HCT116 (cell line): Measurements from ENCODE around the gene TMEM242. TPM values are rescaled to one million over a fixed set of nuclear protein-coding genes. Genes with fewer than 3 reads are reported as not detected.

Experiments
- ATAC-seq: fragments of 200-7000 bp; cut with Tn5 transposase; 2 replicates; pipeline ENCODE4 v1.9.1; 2020; ENCODE audit warnings: mild to moderate bottlenecking, moderate library complexity
- BruUV-seq: library from RNA; stranded (reverse); fragments of 400-500 nt; replicated peaks from 2 replicates; lab custom pipeline; 2021; lab: Mats Ljungman, UMichigan
- CTCF ChIA-PET: fragments of 300-600 bp; sonication (Branson Sonifier 250); formaldehyde crosslinking; loops from one replicate; lab custom pipeline; 2021; ENCODE audit warnings: antibody characterized with exemption; lab: Charles Lee
- POLR2A ChIA-PET: fragments of 300-600, 350-600 bp; sonication (Branson Sonifier 250); formaldehyde crosslinking; loops from one replicate; lab custom pipeline; 2021; ENCODE audit warnings: antibody characterized with exemption; lab: Charles Lee
- RAD21 ChIA-PET, 2 experiments: fragments of 300-600 bp; sonication (Branson Sonifier 250); formaldehyde crosslinking; loops; one replicate each; lab custom pipeline; 2023; ENCODE audit warnings: low total read pairs in 2 of 2; ENCODE audit not compliant: uncharacterized antibody in 2 of 2, unreplicated experiment in 2 of 2, low non-redundant PET in 1 of 2; lab: Charles Lee
- DNase-seq: peaks from one replicate; pipeline ENCODE4 v3.0.0-alpha.2; 2010; ENCODE audit warnings: low read depth, low spot score
- H2AFZ ChIP-seq: fragments of 200-600 bp; shearing (Covaris generic), sonication (generic); 2 replicates; pipeline ENCODE4 v1.6.1; 2017; ENCODE audit warnings: low read depth, mixed run types, mixed read lengths, antibody characterized with exemption, low read length; ENCODE audit not compliant: poor library complexity, severe bottlenecking
- H3K27ac ChIP-seq: 2 replicates; pipeline ENCODE4 v1.5.1; 2012; ENCODE audit warnings: low read depth, low read length
- H3K27me3 ChIP-seq: fragments of 200-600 bp; sonication (generic); 2 replicates; pipeline ENCODE4 v1.6.1; 2016; ENCODE audit warnings: mixed run types, low read length, mixed read lengths; ENCODE audit not compliant: insufficient read depth
- H3K36me3 ChIP-seq, 2 experiments: fragments of 200-500 bp in 1 of 2; fragments of 200-600 bp in 1 of 2; sonication (Bioruptor generic) in 1 of 2; sonication (generic) in 1 of 2; 2 replicates each; pipeline versions ENCODE4 v1.5.1 to v1.6.1; 2014 to 2016; ENCODE audit warnings: low read length in 2 of 2, inconsistent platforms in 1 of 2, mixed read lengths in 1 of 2, mixed run types in 1 of 2; ENCODE audit not compliant: insufficient read depth in 2 of 2, control insufficient read depth in 1 of 2
- H3K4me1 ChIP-seq, 2 experiments: fragments of 200-600 bp in 1 of 2; sonication (generic) in 1 of 2; 2 replicates each; pipeline versions ENCODE4 v1.5.1 to v1.6.1; 2012 to 2017; ENCODE audit warnings: low read length in 2 of 2, inconsistent platforms in 1 of 2, mild to moderate bottlenecking in 1 of 2, mixed read lengths in 1 of 2, mixed run types in 1 of 2, moderate library complexity in 1 of 2; ENCODE audit not compliant: insufficient read depth in 2 of 2, control insufficient read depth in 1 of 2
- H3K4me2 ChIP-seq: fragments of 200-600 bp; sonication (generic); 2 replicates; pipeline ENCODE4 v1.6.1; 2017; ENCODE audit warnings: mixed run types, low read length, mixed read lengths
- H3K4me3 ChIP-seq, 2 experiments: fragments of 200-600 bp in 1 of 2; sonication (generic) in 1 of 2; replicated peaks in 1 of 2; 2 replicates each; pipeline ENCODE4 v1.5.1; 2011 to 2016; ENCODE audit warnings: low read length in 2 of 2, control low read depth in 1 of 2, low read depth in 1 of 2, mild to moderate bottlenecking in 1 of 2, mixed read lengths in 1 of 2, mixed run types in 1 of 2
- H3K79me2 ChIP-seq: fragments of 200-600 bp; sonication (generic); 2 replicates; pipeline ENCODE4 v1.6.1; 2017; ENCODE audit warnings: mild to moderate bottlenecking, mixed run types, low read length, moderate library complexity, mixed read lengths; ENCODE audit not compliant: insufficient read depth
- H3K9ac ChIP-seq: fragments of 200-600 bp; sonication (generic); 2 replicates; pipeline ENCODE4 v1.6.1; 2016; ENCODE audit warnings: low read length, mixed read lengths
- H3K9me2 ChIP-seq: fragments of 200-600 bp; sonication (generic), shearing (Covaris generic); 2 replicates; pipeline ENCODE4 v1.6.1; 2017; ENCODE audit warnings: mixed run types, mild to moderate bottlenecking, moderate library complexity; ENCODE audit not compliant: insufficient read depth
- H3K9me3 ChIP-seq, 2 experiments: fragments of 200-500 bp in 1 of 2; fragments of 200-600 bp in 1 of 2; sonication (Bioruptor generic) in 1 of 2; sonication (generic) in 1 of 2; 2 replicates each; pipeline ENCODE4 v1.6.1; 2014 to 2017; ENCODE audit warnings: low read length in 2 of 2, mixed read lengths in 2 of 2, inconsistent platforms in 1 of 2, low read depth in 1 of 2, mild to moderate bottlenecking in 1 of 2, mixed run types in 1 of 2, moderate library complexity in 1 of 2; ENCODE audit not compliant: control insufficient read depth in 1 of 2, insufficient read depth in 1 of 2
- H4K20me1 ChIP-seq: fragments of 200-600 bp; sonication (generic), shearing (Covaris generic); 2 replicates; pipeline ENCODE4 v1.6.1; 2017; ENCODE audit warnings: mixed run types, mild to moderate bottlenecking, moderate library complexity; ENCODE audit not compliant: insufficient read depth
- ATF3 ChIP-seq: IDR thresholded peaks from 2 replicates; pipeline ENCODE4 v1.6.1; 2012
- CBX3 ChIP-seq: IDR thresholded peaks from 2 replicates; pipeline ENCODE4 v1.6.1; 2012; ENCODE audit warnings: low read depth
- CEBPB ChIP-seq: IDR thresholded peaks from 2 replicates; pipeline ENCODE4 v1.6.1; 2012; ENCODE audit warnings: low read depth
- ELF1 ChIP-seq: IDR thresholded peaks from 2 replicates; pipeline ENCODE4 v1.6.1; 2012; ENCODE audit warnings: low read depth, borderline replicate concordance
- EZH2phosphoT487 ChIP-seq: fragments of 200-600 bp; IDR thresholded peaks from 2 replicates; pipeline ENCODE4 v1.6.1; 2018; ENCODE audit warnings: antibody characterized with exemption, borderline replicate concordance
- JUND ChIP-seq: IDR thresholded peaks from 2 replicates; pipeline ENCODE4 v1.6.1; 2012
- POLR2AphosphoS5 ChIP-seq: IDR thresholded peaks from 2 replicates; pipeline ENCODE4 v1.6.1; 2011; ENCODE audit warnings: mild to moderate bottlenecking, low read depth, low read length, moderate library complexity
- REST ChIP-seq: IDR thresholded peaks from 2 replicates; pipeline ENCODE4 v1.6.1; 2012; ENCODE audit warnings: low read depth
- SIN3A ChIP-seq: IDR thresholded peaks from 2 replicates; pipeline ENCODE4 v1.6.1; 2012; ENCODE audit warnings: low read depth
- SP1 ChIP-seq: IDR thresholded peaks from 2 replicates; pipeline ENCODE4 v1.6.1; 2012; ENCODE audit warnings: low read depth
- SRF ChIP-seq: IDR thresholded peaks from 2 replicates; pipeline ENCODE4 v1.6.1; 2012; ENCODE audit warnings: low read depth
- TCF7L2 ChIP-seq: IDR thresholded peaks from 2 replicates; pipeline ENCODE4 v1.7.0; 2011; ENCODE audit warnings: borderline replicate concordance, inconsistent platforms; ENCODE audit not compliant: insufficient read depth, insufficient read length; ENCODE audit errors: extremely low read depth
- YY1 ChIP-seq: IDR thresholded peaks from 2 replicates; pipeline ENCODE4 v1.6.1; 2011; ENCODE audit warnings: low read length, low read depth, moderate library complexity, mild to moderate bottlenecking; ENCODE audit not compliant: insufficient replicate concordance; ENCODE audit errors: extremely low read depth
- ZBTB33 ChIP-seq: IDR thresholded peaks from 2 replicates; pipeline ENCODE4 v1.6.1; 2011; ENCODE audit warnings: mild to moderate bottlenecking, low read length, moderate library complexity; ENCODE audit not compliant: insufficient replicate concordance; ENCODE audit errors: extremely low read depth
- ZNF274 ChIP-seq: fragments of 200-500 bp; sonication (Bioruptor generic); IDR thresholded peaks from 2 replicates; pipeline ENCODE4 v1.6.1; 2014; ENCODE audit warnings: mild to moderate bottlenecking, low read depth, low read length, inconsistent platforms
- intact Hi-C: fragments of 100-400 bp; cut with micrococcal nuclease; formaldehyde crosslinking; loops from 2 replicates; pipeline ENCODE4 v1.10.0; 2022
- total RNA-seq: library from RNA; stranded (reverse); gene quantifications from one replicate; pipeline ENCODE4 v1.2.1, GENCODE V29; 2021; ENCODE audit not compliant: unreplicated experiment

The TMEM242 gene
- total RNA-seq, 1 experiment from 2014 or later, result 11.6 TPM

- Histone ChIP-seq H3K79me2 (no peaks in the 10 kb centered on the region), H3K36me3 (no peaks in the 10 kb centered on the region), H4K20me1 (no peaks in the 10 kb centered on the region), H3K27me3 (no peaks in the 10 kb centered on the region), H3K27ac (no peak overlapping the region), H3K9me3 (no peaks in the 10 kb centered on the region), H3K4me1 (peaks cover 0 to 5% of the 10 kb centered on the region in 2 experiments; a peak in 1 of 4 replicates), H3K9ac (no peak overlapping the region), H3K9me2 (no peaks in the 10 kb centered on the region), H3K4me3 (no peak overlapping the region), H2AFZ (no peak overlapping the region), H3K4me2 (no peak overlapping the region)
- no peak for DNase-seq
- ATAC-seq, result no peak
- POLR2A ChIA-PET, result no interaction called here
- TF ChIP-seq TCF7L2 (no peak), REST (no peak), POLR2AphosphoS5 (no peak), CEBPB (no peak), CBX3 (no peak), ZNF274 (no peak), SRF (no peak), YY1 (no peak), JUND (no peak), SP1 (no peak), SIN3A (no peak), ZBTB33 (no peak), ELF1 (no peak), EZH2phosphoT487 (no peak), ATF3 (no peak)
- CTCF ChIA-PET, result no interaction called here
- RAD21 ChIA-PET, result no interaction called here
- no TSS peak for BruUV-seq
- intact Hi-C loops, result no loop called here
Observed at GRCh38 chr6:157283900-157284737, 39.2 kb downstream of the TMEM242 start.
